KOPT-K1 (cell line): ENCODE data around the gene RAD51D.
A peak's percentile ranks its signal among the peaks of the same experiment; 100 is the strongest.

Experiments used
- H3K27ac ChIP-seq: fragments of 200-600 bp; sonication (generic); 2 replicates; pipeline ENCODE4 v1.5.1; 2016; ENCODE audit warnings: antibody characterized with exemption, mild to moderate bottlenecking, low read depth, low read length; ENCODE audit not compliant: poor library complexity, severe bottlenecking
- H3K36me3 ChIP-seq: fragments of 200-600 bp; sonication (generic); 2 replicates; pipeline ENCODE4 v1.5.1; 2017; ENCODE audit warnings: antibody characterized with exemption, mild to moderate bottlenecking, low read length, moderate library complexity; ENCODE audit not compliant: insufficient read depth
- H3K9me3 ChIP-seq: fragments of 200-600 bp; sonication (generic); 2 replicates; pipeline ENCODE4 v1.5.1; 2017; ENCODE audit warnings: antibody characterized with exemption, low read length, mild to moderate bottlenecking; ENCODE audit not compliant: insufficient read depth, poor library complexity, severe bottlenecking

The RAD51D gene

DNA sequence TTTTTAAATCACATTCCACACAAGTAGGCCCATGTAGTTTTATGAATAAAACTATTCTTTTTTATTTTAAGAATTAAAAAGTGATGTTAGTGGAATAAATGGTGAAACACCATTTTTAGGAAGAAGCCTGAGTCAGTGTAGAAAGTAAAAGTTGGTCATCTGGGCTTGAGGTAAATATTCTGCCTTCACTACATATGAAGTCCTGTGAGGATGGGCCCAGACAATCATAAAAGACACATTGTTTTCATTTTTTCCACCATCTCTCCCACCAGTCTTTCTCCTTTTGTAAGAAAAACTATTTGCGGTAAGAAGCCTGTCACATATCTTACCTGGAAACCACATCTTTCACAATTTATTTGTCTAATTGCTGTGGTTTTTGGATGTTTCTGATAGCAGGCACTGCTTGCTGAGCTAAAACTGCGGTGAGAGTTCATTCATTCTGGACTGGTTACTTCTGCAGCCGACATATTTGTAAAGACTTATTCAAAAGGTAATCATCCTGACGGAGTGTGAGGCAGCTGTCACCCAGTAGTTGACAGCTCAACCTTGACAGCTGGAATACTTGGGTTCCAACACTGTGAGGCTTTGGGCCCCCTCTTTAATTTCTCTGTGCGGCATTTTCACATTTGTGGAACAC is 45.6 kb downstream of the RAD51D start:
- Histone ChIP-seq H3K9me3 (no peaks in the 10 kb centered on the region), H3K36me3 (no peaks in the 10 kb centered on the region), H3K27ac (no peak overlapping the region)

DNA sequence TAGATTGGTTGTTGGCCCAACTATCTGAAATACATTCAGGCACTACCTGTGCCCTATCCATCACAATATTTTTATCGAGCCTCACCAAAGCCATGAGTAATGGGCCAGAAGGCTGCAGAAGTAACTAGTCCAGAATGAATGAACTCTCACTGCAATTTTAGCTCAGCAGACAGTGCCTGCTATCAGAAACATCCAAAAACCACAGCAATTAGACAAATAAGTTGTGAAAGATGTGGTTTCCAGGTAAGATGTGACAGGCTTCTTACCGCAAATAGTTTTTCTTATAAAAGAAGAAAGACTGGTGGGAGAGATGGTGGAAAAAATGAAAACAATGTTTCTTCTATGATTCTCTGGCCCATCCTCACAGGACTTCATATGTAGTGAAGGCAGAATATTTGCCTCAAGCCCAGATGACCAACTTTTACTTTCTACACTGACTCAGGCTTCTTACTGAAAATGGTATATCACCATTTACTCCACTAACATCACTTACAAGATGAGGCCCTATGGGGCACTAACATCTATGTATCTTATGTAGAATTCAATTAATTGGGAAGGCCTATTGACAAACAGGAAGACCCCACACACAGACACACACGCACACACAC is 46.4 kb downstream of the RAD51D start:
- H3K36me3 ChIP-seq = no peaks in the 10 kb centered on the region
- no peaks in the 10 kb centered on the region for H3K9me3 ChIP-seq
- no peak overlapping the region for H3K27ac ChIP-seq

DNA sequence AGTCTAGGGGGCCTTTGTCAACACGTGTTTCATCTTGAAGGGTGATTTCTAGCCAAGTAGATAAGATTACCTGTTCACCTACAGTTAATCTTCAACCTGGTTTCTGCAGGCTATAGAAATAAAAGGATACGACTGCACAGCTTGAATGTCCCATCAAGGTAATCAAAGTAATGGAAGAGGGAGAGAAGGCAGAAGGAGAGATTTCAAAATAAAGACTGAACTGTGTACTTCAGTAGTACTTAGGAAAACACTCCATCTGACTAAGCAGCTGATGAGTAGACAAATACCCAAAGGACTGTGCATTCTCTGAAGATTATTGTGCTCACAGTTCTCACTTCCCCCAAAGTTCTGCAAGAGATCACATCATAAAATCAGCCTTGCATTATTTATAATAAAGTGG is 50.3 kb downstream of the RAD51D start:
- H3K36me3 ChIP-seq = no peaks in the 10 kb centered on the region
- H3K9me3 ChIP-seq = no peaks in the 10 kb centered on the region
- no peak overlapping the region for H3K27ac ChIP-seq

DNA sequence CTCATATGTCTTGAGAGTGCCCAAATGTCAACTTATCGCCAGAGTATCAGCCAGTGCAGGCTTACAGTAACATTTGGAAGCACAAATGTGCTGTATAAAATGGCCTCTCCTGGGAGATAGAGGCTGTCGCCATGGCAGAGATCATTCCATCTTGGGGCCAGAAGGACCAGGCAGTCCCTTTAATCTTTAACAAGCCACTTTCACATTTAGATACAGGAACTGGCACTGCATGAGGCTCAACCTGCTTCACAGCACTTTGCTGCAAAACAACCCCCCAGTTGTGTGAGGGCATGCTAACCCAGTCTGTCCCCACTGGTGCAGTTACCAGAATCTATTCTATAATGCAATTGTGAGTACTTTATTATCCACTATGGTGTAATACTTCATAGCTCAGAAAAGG is 51.4 kb downstream of the RAD51D start:
- Histone ChIP-seq H3K27ac (no peak overlapping the region), H3K9me3 (no peaks in the 10 kb centered on the region), H3K36me3 (no peaks in the 10 kb centered on the region)

DNA sequence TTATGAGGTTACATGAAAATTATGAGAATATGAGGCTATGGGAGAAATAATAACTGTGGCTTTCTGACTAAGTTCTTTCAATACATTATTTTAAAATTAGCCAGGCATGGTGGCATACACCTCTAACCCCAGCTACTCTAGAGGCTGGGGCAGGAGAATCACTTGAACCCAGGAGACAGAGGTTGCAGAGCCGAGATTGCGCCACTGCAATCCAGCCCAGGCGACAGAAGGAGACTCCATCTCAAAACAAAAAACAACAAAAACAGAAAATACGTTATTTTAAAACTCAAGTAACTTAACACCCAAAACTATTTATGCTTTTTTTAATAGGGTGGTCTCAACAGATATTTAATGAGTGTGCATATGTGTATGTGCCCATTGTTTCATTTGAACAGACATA is 53.8 kb downstream of the RAD51D start:
- Histone ChIP-seq H3K27ac (no peak overlapping the region), H3K36me3 (no peaks in the 10 kb centered on the region), H3K9me3 (no peaks in the 10 kb centered on the region)

DNA sequence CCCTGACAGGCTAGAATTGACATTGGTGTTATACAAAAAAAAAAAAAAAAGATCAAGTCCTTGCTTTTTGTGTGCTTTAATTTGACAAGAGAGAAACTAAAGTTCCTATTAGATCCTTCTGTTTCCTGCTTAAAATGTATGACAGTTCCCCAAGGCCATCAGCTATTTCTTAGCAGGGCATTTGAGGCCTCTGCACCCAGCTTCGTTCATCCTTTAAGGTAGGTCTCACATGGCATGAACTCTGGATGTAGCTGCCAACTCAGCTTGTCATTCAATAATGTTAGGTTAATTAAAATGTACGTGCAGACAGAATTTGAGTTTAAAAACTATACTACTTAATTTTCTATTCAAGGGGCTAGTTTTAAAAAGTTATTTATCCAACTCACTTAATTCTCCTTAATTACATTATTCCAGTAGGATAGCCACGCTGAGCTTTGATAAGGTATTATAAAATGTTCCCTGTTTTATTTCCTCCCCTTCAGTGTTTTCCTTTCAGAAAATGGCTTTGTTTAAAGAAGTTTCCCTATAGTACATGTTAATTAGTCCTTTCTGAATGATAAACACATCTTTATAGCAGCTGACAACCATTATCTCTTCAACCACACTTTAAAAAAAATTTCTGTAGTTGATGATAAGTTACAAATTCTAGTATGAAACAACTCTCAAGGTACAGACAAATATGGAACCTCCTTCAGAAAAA is 55.0 kb downstream of the RAD51D start:
- Histone ChIP-seq H3K36me3 (no peaks in the 10 kb centered on the region), H3K27ac (no peak overlapping the region), H3K9me3 (no peaks in the 10 kb centered on the region)

DNA sequence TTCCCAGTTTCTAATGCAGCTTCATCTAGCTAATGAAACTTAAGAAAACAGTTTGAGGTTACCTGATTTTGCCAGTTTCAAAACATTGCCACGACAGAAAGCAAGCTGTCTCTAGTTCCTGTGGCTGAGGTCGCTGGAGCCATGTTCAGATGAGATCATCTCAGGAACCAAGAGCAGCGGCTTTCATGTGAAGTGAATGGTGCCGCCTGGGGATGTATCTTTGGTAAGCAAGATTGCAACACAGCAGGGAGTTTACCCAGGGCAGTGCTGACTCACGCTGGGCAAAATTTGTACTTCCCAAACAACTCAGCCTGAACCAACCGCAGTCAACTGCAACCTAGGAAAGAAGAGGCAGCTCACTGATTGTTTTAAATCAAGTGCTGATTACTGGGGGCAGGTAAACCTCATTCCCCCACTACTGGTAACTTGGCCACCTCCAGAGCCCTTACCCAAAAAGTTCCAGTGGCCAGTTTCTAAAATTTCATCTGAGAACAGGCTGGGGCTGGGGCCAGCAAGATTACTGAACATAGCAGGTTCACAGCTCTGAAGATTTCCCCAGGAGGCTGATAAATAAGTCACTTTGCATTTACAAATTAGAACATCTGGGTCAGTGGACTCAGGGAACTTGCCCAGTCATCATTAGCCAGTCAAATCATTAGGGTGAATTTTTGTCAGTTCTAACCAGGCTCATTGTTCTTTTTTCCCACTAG is 56.0 kb downstream of the RAD51D start, which contains the start of gene RFFL:
Gene RFFL (minus strand): TSS at position 194 of the 710 bp plus-strand sequence. CDS start 37,154 bp downstream, outside the sequence.
- Histone ChIP-seq H3K27ac (peak within 1 kb of the TSS; percentile 52), H3K36me3 (no peaks in the 10 kb centered on the region), H3K9me3 (no peaks in the 10 kb centered on the region)

DNA sequence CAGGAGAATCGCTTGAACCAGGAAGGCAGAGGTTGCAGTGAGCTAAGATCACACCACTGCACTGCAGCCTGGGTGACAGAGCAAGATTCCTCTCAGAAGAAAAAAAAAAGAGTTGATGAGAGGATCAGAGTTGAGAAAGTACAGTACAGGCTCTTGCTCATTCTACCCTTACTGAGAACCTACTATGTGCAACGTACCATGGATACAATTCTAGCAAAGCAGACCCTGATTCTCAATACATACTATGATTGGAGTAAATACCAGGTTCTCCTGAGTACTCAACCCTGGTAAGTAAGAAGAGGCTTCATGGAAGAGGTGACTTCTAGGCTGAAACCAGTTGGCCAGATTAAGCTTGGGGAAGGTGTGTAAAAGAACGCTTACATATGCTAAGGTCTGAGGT is 57.4 kb downstream of the RAD51D start:
- no peaks in the 10 kb centered on the region for H3K36me3 ChIP-seq
- no peak overlapping the region for H3K27ac ChIP-seq
- no peaks in the 10 kb centered on the region for H3K9me3 ChIP-seq

DNA sequence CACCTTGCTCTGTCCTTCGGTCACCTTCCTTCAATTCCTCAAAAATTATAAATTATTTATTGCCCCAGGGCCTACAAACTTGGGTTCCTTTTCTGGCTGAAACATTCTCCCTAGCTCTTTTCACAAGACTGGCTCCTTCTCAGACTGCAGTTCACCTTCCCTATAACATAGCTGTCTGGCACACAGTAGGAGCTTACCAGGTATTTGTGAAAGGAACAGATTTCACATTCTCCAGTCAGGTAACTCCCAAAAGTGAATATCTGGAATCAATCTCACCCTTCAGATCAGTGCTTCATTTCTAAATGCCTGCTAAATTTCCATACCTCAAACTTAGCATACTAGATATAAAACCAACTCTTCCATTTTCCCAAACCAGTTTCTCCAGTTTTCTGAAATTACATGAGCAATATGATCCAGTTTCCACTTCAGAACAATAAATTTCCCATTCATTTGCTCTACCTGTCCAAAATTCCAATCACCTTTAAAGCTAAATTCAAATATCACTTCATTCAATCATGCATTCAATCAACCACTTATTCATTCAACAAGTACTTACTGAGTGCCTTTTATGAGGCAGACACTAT is 62.2 kb downstream of the RAD51D start:
- Histone ChIP-seq H3K9me3 (no peaks in the 10 kb centered on the region), H3K27ac (no peak overlapping the region), H3K36me3 (no peaks in the 10 kb centered on the region)

DNA sequence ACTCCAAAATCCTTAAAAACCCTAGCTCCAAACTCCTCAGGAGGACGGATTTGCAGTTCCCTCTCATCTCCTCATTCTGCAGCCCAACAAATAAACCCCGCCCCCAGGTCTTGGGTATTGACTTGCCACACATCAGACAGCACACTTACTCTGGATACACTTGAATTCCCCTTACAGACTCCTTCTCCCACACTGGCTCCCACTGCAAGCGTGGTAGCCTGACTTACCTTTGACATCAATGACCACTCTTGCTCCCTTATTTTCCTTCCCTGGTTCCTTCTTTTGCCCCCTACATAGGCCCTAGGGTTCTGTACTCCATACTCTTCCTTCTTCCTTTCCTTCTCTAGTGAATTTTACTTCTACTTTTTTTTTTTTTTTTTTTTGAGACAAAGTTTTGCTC is 63.6 kb downstream of the RAD51D start:
- Histone ChIP-seq H3K9me3 (no peaks in the 10 kb centered on the region), H3K27ac (no peak overlapping the region), H3K36me3 (no peaks in the 10 kb centered on the region)

DNA sequence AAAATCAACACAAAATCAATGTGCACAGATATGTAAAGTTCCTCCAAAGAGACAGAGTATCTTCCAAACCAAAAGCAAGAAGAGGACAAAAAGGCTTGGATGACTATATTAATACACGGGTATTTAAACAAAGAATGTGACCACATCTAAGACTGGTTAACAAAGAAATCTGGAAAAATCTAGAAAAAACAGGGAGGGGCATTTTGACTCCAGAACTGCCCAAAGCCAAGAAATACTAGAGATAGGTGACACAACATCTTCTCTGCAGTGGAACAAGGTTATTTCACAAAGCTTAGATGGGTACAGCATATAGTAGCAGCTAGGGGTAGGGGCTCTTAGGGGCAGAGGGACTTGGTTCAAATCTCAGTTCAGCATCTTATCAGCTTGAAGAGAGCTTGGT is 66.5 kb downstream of the RAD51D start:
- Histone ChIP-seq H3K27ac (no peak overlapping the region), H3K36me3 (no peaks in the 10 kb centered on the region)

DNA sequence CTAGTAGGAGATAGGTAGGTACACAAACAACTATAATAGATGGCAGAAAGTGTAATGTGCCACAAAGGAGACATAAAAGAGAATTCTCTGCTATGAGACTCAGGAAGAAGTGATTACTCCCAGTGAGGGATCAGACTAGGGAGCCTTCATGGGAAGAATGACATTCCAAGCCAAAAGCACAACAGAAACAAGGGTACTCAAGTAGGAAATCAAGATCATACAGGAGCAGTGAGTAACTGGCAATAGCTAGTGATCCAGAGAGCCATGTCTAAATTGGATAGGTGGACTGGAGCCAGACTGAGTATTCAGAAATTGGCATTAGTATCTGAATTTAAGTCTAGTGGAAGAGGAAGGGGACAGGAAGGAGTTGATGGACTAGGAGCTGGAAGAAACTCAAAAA is 66.9 kb downstream of the RAD51D start:
- H3K27ac ChIP-seq = no peak overlapping the region
- H3K9me3 ChIP-seq = no peaks in the 10 kb centered on the region

More for the DNA sequence above, 66.5 kb downstream of the RAD51D start:
- no peaks in the 10 kb centered on the region for H3K9me3 ChIP-seq

DNA sequence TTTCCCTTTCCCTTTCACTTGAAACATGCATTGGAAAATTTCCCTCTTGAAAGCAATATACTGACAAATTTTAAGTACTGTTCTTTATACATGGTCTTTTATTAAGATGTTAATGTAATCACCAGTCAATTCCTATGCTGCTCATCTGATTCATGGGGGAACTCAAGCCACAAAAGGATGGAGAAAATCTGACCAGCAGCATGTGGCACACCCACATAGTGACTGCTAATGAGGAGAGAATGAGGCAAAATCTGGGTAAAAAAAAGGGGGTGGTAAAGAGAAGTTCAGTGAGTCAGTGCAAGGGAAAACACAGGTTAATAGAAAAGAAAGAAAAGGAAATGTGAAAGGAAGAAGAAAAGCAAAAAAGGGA is 67.4 kb downstream of the RAD51D start:
- H3K9me3 ChIP-seq = no peaks in the 10 kb centered on the region
- no peak overlapping the region for H3K27ac ChIP-seq
- no peaks in the 10 kb centered on the region for H3K36me3 ChIP-seq

More for the DNA sequence above, 66.9 kb downstream of the RAD51D start:
- H3K36me3 ChIP-seq = no peaks in the 10 kb centered on the region

DNA sequence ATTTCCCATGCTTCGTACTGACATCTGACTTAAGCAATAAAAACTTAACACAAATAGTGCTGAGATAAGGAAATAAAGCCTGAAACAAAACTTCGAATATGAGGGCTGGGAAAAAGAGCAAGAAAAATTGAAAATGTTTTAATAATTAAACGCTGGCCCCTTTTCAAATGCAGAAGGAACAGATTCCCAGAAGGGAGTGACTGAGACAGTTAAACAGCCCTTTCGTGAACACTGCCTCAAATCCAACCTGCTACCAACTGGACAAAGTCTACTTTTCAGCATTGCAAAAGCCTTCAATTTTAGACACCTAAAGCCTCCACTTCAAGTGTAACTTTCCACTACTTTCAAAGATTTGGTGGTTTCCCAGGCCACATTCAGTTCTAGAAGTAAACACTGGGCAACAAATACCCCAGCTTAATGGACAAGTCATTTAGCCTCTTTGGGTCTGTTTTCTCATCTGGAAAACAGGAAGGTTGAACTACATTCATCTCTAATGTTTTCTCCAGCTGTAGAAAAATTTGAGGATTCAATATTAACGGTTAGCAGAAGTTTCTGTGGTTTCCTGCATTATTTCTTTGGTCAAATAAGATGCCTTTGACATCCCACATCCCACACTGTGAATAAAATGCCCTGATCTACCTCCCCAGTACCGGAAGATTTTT is 68.0 kb downstream of the RAD51D start:
- Histone ChIP-seq H3K9me3 (no peaks in the 10 kb centered on the region), H3K27ac (peak overlapping the region; percentile 58), H3K36me3 (no peaks in the 10 kb centered on the region)
